ENCODE data around the gene MRPS6.

The MRPS6 gene

GRCh38 chr21:34180826-34181359 lies 107.5 kb downstream of the MRPS6 start:
- DNase-seq (ENCODE audit: low spot score): no peak

- no peak for DNase-seq (ENCODE audit: low spot score)
Measured at GRCh38 chr21:34181431-34182039, 108.2 kb downstream of the MRPS6 start.

- DNase-seq (ENCODE audit: low spot score): no peak
Measured at GRCh38 chr21:34182436-34182835, 109.1 kb downstream of the MRPS6 start.

GRCh38 chr21:34183331-34183928 lies 110.1 kb downstream of the MRPS6 start:
- DNase-seq (ENCODE audit: low spot score): no peak

- no peak for DNase-seq (ENCODE audit: low spot score)
Measured at GRCh38 chr21:34184232-34184631, 110.9 kb downstream of the MRPS6 start.

- DNase-seq (ENCODE audit: low spot score): no peak
Measured at GRCh38 chr21:34185026-34185750, 111.8 kb downstream of the MRPS6 start.

GRCh38 chr21:34186109-34186719 lies 112.8 kb downstream of the MRPS6 start:
- DNase-seq (ENCODE audit: low spot score): no peak

- no peak for DNase-seq (ENCODE audit: low spot score)
Measured at GRCh38 chr21:34187935-34188334, 114.6 kb downstream of the MRPS6 start.

- DNase-seq (ENCODE audit: low spot score): no peak
Measured at GRCh38 chr21:34189506-34189905, 116.1 kb downstream of the MRPS6 start.

- no peak for DNase-seq (ENCODE audit: low spot score)
Measured at GRCh38 chr21:34190576-34191321, 117.4 kb downstream of the MRPS6 start.

- DNase-seq (ENCODE audit: low spot score): no peak
Measured at GRCh38 chr21:34191876-34192275, 118.5 kb downstream of the MRPS6 start.
